Left ventricle myocardium inferior (tissue), 1 donor: ENCODE measurements around the gene FMN1. TPM values are rescaled to one million over a fixed set of nuclear protein-coding genes. Genes with fewer than 3 reads are reported as not detected.
"Not testable (repeated sequence)": the region's sequence is repeated elsewhere in the genome, so short reads cannot be mapped to it uniquely, and the experiment has no call there.

Experiments used
- DNase-seq: peaks from one replicate; pipeline ENCODE4 v3.0.0-alpha.2; 2020
- H3K27ac ChIP-seq: fragments of 200-600 bp; replicated peaks from 2 replicates; pipeline ENCODE4 v1.8.0; 2021
- H3K27me3 ChIP-seq: fragments of 200-600 bp; 2 replicates; pipeline ENCODE4 v1.8.0; 2021; ENCODE audit warnings: low read depth
- H3K36me3 ChIP-seq: fragments of 200-600 bp; 2 replicates; pipeline ENCODE4 v1.8.0; 2021
- H3K4me1 ChIP-seq: fragments of 200-600 bp; 2 replicates; pipeline ENCODE4 v1.8.0; 2021
- H3K4me3 ChIP-seq: fragments of 200-600 bp; 2 replicates; pipeline ENCODE4 v1.8.0; 2021; ENCODE audit warnings: mild to moderate bottlenecking, moderate library complexity
- H3K9me3 ChIP-seq: fragments of 200-600 bp; replicated peaks from 2 replicates; pipeline ENCODE4 v1.8.0; 2021
- CTCF ChIP-seq: fragments of 200-600 bp; IDR thresholded peaks from 2 replicates; pipeline ENCODE4 v1.8.0; 2021; ENCODE audit warnings: antibody characterized with exemption, mild to moderate bottlenecking, borderline replicate concordance
- intact Hi-C: fragments of 100-400 bp; cut with micrococcal nuclease; formaldehyde crosslinking; loops from one replicate; pipeline ENCODE4 v1.11.0; 2022
- total RNA-seq: library from RNA; stranded (reverse); fragmentation: NEBNext Ultra II Directional; extraction: Animal tissue kit (Norgen Biotek cat#: 25700); gene quantifications from one replicate; pipeline ENCODE4 v1.2.1, GENCODE V29; 2021
- donor health status: DM: no; HTN: yes; CAD: no; lungs with severe emphysema.

The FMN1 gene
- total RNA-seq, 1 donor from 2014 or later = 4.5 TPM

DNA sequence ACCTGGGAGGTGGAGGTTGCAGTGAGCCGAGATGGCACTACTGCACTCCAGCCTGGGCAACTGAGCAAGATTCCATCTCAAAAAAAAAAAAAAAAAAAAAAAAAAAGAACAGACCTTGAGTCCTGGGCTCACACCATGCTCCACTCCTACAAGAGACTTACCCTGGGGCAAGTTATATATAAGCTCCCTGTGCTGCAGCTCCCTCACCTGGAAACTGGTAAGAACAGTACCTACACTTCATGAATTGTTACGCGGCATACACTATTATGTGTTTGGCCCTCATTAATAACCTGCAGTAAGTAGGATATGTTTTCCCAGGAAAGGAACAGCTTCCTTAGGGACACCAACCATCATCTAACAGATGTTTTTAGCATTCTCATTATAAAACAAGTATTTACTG lies 119.6 kb downstream of the FMN1 start:
- peak; percentile 47 for TF ChIP-seq CTCF
- Histone ChIP-seq H3K27ac (no peak overlapping the region), H3K4me1 (no peaks in the 10 kb centered on the region), H3K36me3 (no peaks in the 10 kb centered on the region), H3K27me3 (no peaks in the 10 kb centered on the region), H3K9me3 (no peaks in the 10 kb centered on the region), H3K4me3 (no peak overlapping the region)
- intact Hi-C loops = no loop called here
- no peak for DNase-seq

GRCh38 chr15:33074212-33074611 lies 120.3 kb downstream of the FMN1 start:
- intact Hi-C loops = no loop called here
- Histone ChIP-seq H3K27me3 (no peaks in the 10 kb centered on the region), H3K36me3 (no peaks in the 10 kb centered on the region), H3K9me3 (no peaks in the 10 kb centered on the region), H3K4me3 (no peak overlapping the region), H3K4me1 (no peaks in the 10 kb centered on the region), H3K27ac (no peak overlapping the region)
- no peak for TF ChIP-seq CTCF
- DNase-seq = no peak

- Histone ChIP-seq H3K27ac (no peak overlapping the region), H3K9me3 (no peaks in the 10 kb centered on the region), H3K27me3 (no peaks in the 10 kb centered on the region), H3K4me1 (peaks cover 9% of the 10 kb centered on the region), H3K36me3 (no peaks in the 10 kb centered on the region), H3K4me3 (no peak overlapping the region)
- intact Hi-C loops = no loop called here
- no peak for TF ChIP-seq CTCF
- no peak for DNase-seq
Measured at GRCh38 chr15:33071451-33071850, 123.1 kb downstream of the FMN1 start.

GRCh38 chr15:33069903-33070302 lies 124.6 kb downstream of the FMN1 start:
- H3K9me3 ChIP-seq, H3K4me3 ChIP-seq, H3K27me3 ChIP-seq, DNase-seq, intact Hi-C loops, H3K27ac ChIP-seq, H3K4me1 ChIP-seq, H3K36me3 ChIP-seq: not testable (repeated sequence)

GRCh38 chr15:33069161-33069560 lies 125.4 kb downstream of the FMN1 start:
- DNase-seq = no peak
- intact Hi-C loops = no loop called here
- TF ChIP-seq CTCF = no peak
- Histone ChIP-seq H3K27me3 (no peaks in the 10 kb centered on the region), H3K27ac (peak overlapping the region; percentile 52), H3K9me3 (no peaks in the 10 kb centered on the region), H3K4me3 (no peak overlapping the region), H3K4me1 (peaks cover 9% of the 10 kb centered on the region), H3K36me3 (no peaks in the 10 kb centered on the region)

- H3K4me3 ChIP-seq = no peak overlapping the region
- TF ChIP-seq CTCF = no peak
- no peaks in the 10 kb centered on the region for H3K9me3 ChIP-seq
- H3K27ac ChIP-seq = peak overlapping the region; percentile 52
- peaks cover 9% of the 10 kb centered on the region for H3K4me1 ChIP-seq
- intact Hi-C loops = no loop called here
- H3K36me3 ChIP-seq = no peaks in the 10 kb centered on the region
- peak; percentile 21 for DNase-seq
- H3K27me3 ChIP-seq = no peaks in the 10 kb centered on the region
Measured at GRCh38 chr15:33068511-33068990, 126.0 kb downstream of the FMN1 start.
